ENCODE measurements around the gene SLC35B3.

SLC35B3 gene

GRCh38 chr6:8392569-8392968 lies 42.8 kb downstream of the SLC35B3 start:
- DNase-seq (ENCODE audit: low read depth), result no peak
- TF ChIP-seq CTCF (IDR thresholded peaks at IDR 0.05; ENCODE audit: low read depth, low read length, missing control alignments), result no peak
- no peak overlapping the region for H3K4me3 ChIP-seq (ENCODE audit: low read depth, low read length)
- in situ Hi-C loops (cut with HindIII; ENCODE audit: low sequenced_read_pairs), result no loop called here

GRCh38 chr6:8391934-8392333 lies 43.4 kb downstream of the SLC35B3 start:
- TF ChIP-seq CTCF (IDR thresholded peaks at IDR 0.05; ENCODE audit: low read depth, low read length, missing control alignments), result no peak
- H3K4me3 ChIP-seq (ENCODE audit: low read depth, low read length), result no peak overlapping the region
- no peak for DNase-seq (ENCODE audit: low read depth)
- in situ Hi-C loops (cut with HindIII; ENCODE audit: low sequenced_read_pairs), result no loop called here

GRCh38 chr6:8389036-8389818 lies 46.1 kb downstream of the SLC35B3 start:
- no peak overlapping the region for H3K4me3 ChIP-seq (ENCODE audit: low read depth, low read length)
- in situ Hi-C loops (cut with HindIII; ENCODE audit: low sequenced_read_pairs), result no loop called here
- no peak for DNase-seq (ENCODE audit: low read depth)
- no peak for TF ChIP-seq CTCF (IDR thresholded peaks at IDR 0.05; ENCODE audit: low read depth, low read length, missing control alignments)

GRCh38 chr6:8387942-8388437 lies 47.4 kb downstream of the SLC35B3 start:
- in situ Hi-C loops (cut with HindIII; ENCODE audit: low sequenced_read_pairs), result no loop called here
- DNase-seq (ENCODE audit: low read depth), result no peak
- no peak for TF ChIP-seq CTCF (IDR thresholded peaks at IDR 0.05; ENCODE audit: low read depth, low read length, missing control alignments)
- H3K4me3 ChIP-seq (ENCODE audit: low read depth, low read length), result no peak overlapping the region

GRCh38 chr6:8383584-8383983 lies 51.8 kb downstream of the SLC35B3 start:
- no peak for DNase-seq (ENCODE audit: low read depth)
- in situ Hi-C loops (cut with HindIII; ENCODE audit: low sequenced_read_pairs), result no loop called here
- H3K4me3 ChIP-seq (ENCODE audit: low read depth, low read length), result no peak overlapping the region
- no peak for TF ChIP-seq CTCF (IDR thresholded peaks at IDR 0.05; ENCODE audit: low read depth, low read length, missing control alignments)

- in situ Hi-C loops (cut with HindIII; ENCODE audit: low sequenced_read_pairs), result no loop called here
- TF ChIP-seq CTCF (IDR thresholded peaks at IDR 0.05; ENCODE audit: low read depth, low read length, missing control alignments), result no peak
- DNase-seq (ENCODE audit: low read depth), result no peak
- H3K4me3 ChIP-seq (ENCODE audit: low read depth, low read length), result no peak overlapping the region
These were observed 52.9 kb downstream of the SLC35B3 start for GRCh38 chr6:8382434-8382833.
